BJ (cell line): ENCODE data around the gene CEBPE. TPM values are rescaled to one million over a fixed set of nuclear protein-coding genes. Genes with fewer than 3 reads are reported as not detected.

Experiments used
- CTCF ChIA-PET: fragments of 350-600 bp; formaldehyde crosslinking; extraction: SDS; loops from one replicate; lab custom pipeline; 2021; ENCODE audit warnings: antibody characterized with exemption, inconsistent platforms; lab: Yijun Ruan, JAX
- POLR2A ChIA-PET: fragments of 300-600 bp; sonication (Branson Sonifier 250); formaldehyde crosslinking; extraction: SDS; loops from one replicate; lab custom pipeline; 2021; ENCODE audit warnings: antibody characterized with exemption; lab: Charles Lee
- DNase-seq: peaks from one replicate; pipeline ENCODE4 v3.0.0-alpha.2; 2011; ENCODE audit warnings: low read depth
- H3K27me3 ChIP-seq: 2 replicates; pipeline ENCODE4 v1.6.0; 2011; ENCODE audit warnings: low read length; ENCODE audit not compliant: control insufficient read depth, insufficient read depth
- H3K36me3 ChIP-seq: 2 replicates; pipeline ENCODE4 v1.5.1; 2011; ENCODE audit warnings: low read length; ENCODE audit not compliant: control insufficient read depth, insufficient read depth
- H3K4me3 ChIP-seq: 2 replicates; pipeline ENCODE4 v1.5.1; 2011; ENCODE audit warnings: low read depth, mild to moderate bottlenecking, control low read depth, low read length
- polyA plus RNA-seq: library from polyadenylated mRNA; depleted of rRNA; stranded (reverse); fragments of >200 nt; gene quantifications from 2 replicates; pipeline ENCODE4 v1.2.3, GENCODE V29; 2011
- TF ChIP-seq, protein P1 (sequence below): IDR thresholded peaks from 2 replicates; pipeline ENCODE4 v1.5.1; 2011; ENCODE audit warnings: low read depth, mild to moderate bottlenecking, control low read depth, inconsistent platforms, low read length, moderate library complexity; ENCODE audit not compliant: insufficient read depth

The CEBPE gene
- polyA plus RNA-seq, 1 experiment: not detected

DNA sequence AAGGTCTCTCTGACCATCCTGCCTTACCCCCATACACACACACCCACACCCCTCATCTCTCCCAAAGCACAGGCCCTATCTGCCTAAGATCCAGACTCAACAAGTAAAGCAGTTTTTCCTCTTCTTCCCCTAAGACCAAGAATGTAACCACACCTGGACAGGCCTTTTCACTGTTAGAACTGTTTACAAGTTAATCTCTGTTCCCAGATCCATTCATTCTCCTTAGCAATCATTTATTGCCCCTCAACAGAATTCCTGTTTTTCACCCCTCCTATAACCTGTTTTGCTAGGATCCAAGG lies 12.4 kb downstream of the CEBPE start:
- H3K4me3 ChIP-seq: no peak overlapping the region
- CTCF ChIA-PET: interaction anchor here (0.7 to 3.2 kb wide), 9 partner anchors 10 to 124 kb away, joined by 3 to 9 read pairs (median 3); partner anchors contain the start of genes ACIN1, AJUBA, C14orf119 and CDH24

DNA sequence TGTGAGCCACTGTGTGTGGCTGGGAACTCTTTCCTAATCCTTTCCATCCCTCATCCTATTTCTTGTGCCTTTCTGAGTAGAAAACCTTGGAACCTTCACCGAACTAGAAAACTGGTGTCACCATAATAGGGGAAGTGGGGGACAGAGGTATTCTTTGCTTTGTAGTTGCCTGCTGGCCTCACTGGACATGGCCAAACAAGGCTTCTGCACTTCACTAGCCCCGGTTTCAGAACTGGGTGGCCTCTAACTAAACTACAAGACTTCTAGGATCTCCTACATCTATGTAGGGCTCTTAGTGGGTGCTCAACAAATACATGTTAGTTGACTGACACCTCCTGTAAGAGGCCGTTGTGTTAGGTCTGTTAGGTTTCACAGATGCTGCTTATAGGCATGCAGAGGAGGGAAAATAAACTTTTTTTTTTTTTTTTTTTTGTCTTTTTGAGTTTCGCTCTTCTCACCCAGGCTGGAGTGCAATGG lies 13.7 kb downstream of the CEBPE start:
- Histone ChIP-seq H3K4me3 (no peak overlapping the region), H3K36me3 (no peaks in the 10 kb centered on the region), H3K27me3 (peaks cover 1% of the 10 kb centered on the region; the same call in 1 of the 2 replicates)
- no peak for DNase-seq
- POLR2A ChIA-PET: no interaction called here
- CTCF ChIA-PET: interaction anchor here (0.6 to 3.2 kb wide), 3 partner anchors 28 to 112 kb away, joined by 3 to 9 read pairs (median 3); no protein-coding TSS in a partner anchor
- TF ChIP-seq, protein P1, sequence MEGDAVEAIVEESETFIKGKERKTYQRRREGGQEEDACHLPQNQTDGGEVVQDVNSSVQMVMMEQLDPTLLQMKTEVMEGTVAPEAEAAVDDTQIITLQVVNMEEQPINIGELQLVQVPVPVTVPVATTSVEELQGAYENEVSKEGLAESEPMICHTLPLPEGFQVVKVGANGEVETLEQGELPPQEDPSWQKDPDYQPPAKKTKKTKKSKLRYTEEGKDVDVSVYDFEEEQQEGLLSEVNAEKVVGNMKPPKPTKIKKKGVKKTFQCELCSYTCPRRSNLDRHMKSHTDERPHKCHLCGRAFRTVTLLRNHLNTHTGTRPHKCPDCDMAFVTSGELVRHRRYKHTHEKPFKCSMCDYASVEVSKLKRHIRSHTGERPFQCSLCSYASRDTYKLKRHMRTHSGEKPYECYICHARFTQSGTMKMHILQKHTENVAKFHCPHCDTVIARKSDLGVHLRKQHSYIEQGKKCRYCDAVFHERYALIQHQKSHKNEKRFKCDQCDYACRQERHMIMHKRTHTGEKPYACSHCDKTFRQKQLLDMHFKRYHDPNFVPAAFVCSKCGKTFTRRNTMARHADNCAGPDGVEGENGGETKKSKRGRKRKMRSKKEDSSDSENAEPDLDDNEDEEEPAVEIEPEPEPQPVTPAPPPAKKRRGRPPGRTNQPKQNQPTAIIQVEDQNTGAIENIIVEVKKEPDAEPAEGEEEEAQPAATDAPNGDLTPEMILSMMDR: no peak

More for the DNA sequence above, 12.4 kb downstream of the CEBPE start:
- TF ChIP-seq, protein P1: no peak
- Histone ChIP-seq H3K27me3 (peaks cover 1% of the 10 kb centered on the region; the same call in 1 of the 2 replicates), H3K36me3 (no peaks in the 10 kb centered on the region)
- POLR2A ChIA-PET: interaction anchor here (1.0 kb wide), 1 partner anchor 12 kb away, joined by 4 read pairs; the partner anchor contains the start of genes ACIN1 and C14orf119
- no peak for DNase-seq

DNA sequence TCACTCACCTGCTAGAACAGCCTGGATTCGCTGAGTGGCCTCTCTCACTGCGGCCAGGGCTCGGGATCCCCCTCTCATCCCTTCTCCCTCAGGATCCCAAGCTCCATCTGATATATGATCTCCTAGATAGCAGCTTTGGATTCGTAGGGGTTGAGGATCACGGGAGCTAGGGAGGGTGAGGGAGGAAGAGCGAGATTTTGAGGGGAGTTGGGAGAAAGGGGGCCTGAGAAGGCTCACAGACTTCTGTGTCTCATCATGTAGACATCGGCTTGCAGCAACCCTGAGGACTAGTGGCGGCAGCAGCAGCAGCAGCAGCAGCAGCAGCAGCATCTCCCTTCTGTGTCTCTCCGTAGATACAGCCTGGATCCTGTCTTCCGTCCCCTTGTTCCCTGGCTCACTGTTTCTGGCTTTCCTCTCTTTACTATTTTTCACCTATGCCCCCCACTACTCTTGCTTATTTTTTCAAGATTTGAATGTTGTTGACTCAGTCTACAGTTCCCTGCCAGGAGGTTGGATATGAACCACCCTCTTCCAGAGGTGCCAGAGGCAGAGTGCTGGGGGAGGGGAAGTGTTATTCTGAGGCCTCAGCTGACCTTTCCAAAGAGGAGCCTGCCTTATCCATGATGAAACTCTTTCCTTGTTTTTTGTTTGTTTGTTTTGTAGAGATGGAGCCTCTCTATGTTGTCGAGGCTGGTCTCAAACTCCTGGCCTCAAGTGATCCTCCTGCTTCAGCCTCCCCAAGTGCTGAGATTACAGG lies 14.3 kb downstream of the CEBPE start, which contains the start of gene CIROP:
CIROP (minus strand) TSS at position 399 of the 757 bp plus-strand sequence; CDS start at position 330, 69 bp downstream.
- no peaks in the 10 kb centered on the region for H3K36me3 ChIP-seq
- DNase-seq: no peak
- CTCF ChIA-PET: interaction anchor here (0.6 to 3.2 kb wide), 6 partner anchors 10 to 111 kb away, joined by 3 to 9 read pairs (median 4); partner anchors contain the start of genes ACIN1 and C14orf119
- POLR2A ChIA-PET: no interaction called here
- H3K27me3 ChIP-seq: no peaks in the 10 kb centered on the region; the same call in 1 of the 2 replicates
- no peak within 1 kb of the TSS for H3K4me3 ChIP-seq
- TF ChIP-seq, protein P1: 0 out of 2 replicates have a peak, but pooled peaks have one; percentile 2

DNA sequence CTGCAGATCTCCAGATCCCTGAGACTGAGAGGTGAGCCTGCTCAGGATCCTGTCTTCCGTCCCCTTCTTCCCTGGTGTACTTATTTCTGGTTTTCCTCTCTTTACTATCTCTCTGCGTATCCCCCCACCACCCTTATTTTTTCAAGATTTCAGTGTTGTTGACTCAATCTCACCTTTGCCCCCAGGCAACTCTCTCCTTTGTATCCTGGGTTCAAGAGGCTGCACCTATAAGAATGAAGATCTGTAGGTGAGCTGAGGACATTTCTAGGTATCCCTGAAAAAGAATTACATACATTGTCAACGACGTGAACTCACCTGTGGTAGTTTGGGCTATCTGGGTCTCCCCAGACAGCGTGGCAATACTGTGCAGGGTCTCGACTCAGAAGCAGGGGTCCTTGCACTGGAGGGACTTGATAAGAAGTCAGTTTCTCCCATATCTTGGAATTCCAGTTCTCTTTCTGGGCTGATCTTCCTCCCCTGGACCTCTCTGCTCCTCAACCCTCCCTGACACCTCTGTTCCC lies 14.9 kb downstream of the CEBPE start:
- DNase-seq: no peak
- ChIA-PET CTCF (interaction anchor here (0.9 to 3.2 kb wide), 5 partner anchors 9 to 35 kb away, joined by 3 to 9 read pairs (median 4); partner anchors contain the start of genes ACIN1 and C14orf119), POLR2A (no interaction called here)
- TF ChIP-seq, protein P1: no peak
- Histone ChIP-seq H3K36me3 (peaks cover under 1% of the 10 kb centered on the region; the same call in 1 of the 2 replicates), H3K4me3 (no peak overlapping the region), H3K27me3 (no peaks in the 10 kb centered on the region)

DNA sequence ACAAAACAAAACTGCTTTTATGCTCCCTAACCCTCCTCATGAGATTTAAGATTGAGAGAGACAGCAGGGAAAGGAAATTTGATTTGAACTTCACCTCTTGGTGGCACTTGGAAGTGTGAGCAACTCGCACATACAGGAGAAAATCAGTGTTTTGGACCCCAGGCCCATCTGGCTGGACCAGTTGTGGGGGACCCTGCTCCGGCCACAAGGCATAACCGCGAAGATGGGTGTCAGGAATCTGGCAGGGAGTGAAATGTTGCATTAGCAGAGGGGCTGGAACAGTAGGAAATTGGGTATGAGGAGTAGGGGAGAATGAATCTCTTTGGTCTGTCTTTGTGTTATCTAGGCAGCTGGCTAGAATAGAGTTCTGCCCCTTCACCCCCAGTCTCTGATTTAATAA lies 15.5 kb downstream of the CEBPE start:
- Histone ChIP-seq H3K4me3 (no peak overlapping the region), H3K27me3 (no peaks in the 10 kb centered on the region), H3K36me3 (peaks cover 1% of the 10 kb centered on the region; the same call in 1 of the 2 replicates)
- ChIA-PET CTCF (interaction anchor here (0.9 to 3.2 kb wide), 6 partner anchors 9 to 35 kb away, joined by 3 to 12 read pairs (median 6); partner anchors contain the start of genes ACIN1 and C14orf119), POLR2A (no interaction called here)
- TF ChIP-seq, protein P1: no peak
- DNase-seq: no peak
